ENCODE data around the gene SEPHS2.

The SEPHS2 gene

GRCh38 chr16:30407102-30407803 is 38.4 kb downstream of the SEPHS2 start, which contains the start of gene ZNF771 (continued):
- TF ChIP-seq ZNF366 (tag by site-specific recombination; conservative IDR thresholded peaks at IDR 0.05), result peak; percentile 88
- TF ChIP-seq MZF1 (tag by site-specific recombination; IDR thresholded peaks at IDR 0.05; ENCODE audit: borderline replicate concordance), result peak; percentile 14; the same call in 1 of the 2 replicates
- no peak for TF ChIP-seq TCF7L2 (IDR thresholded peaks at IDR 0.05; ENCODE audit: borderline replicate concordance, low read depth, low read length)
- TF ChIP-seq ZFP37 (tag by site-specific recombination; IDR thresholded peaks at IDR 0.05), result no peak
- no peak for TF ChIP-seq ZSCAN16 (tag by site-specific recombination; IDR thresholded peaks at IDR 0.05)
- peak; percentile 35; the same call in 1 of the 2 replicates for TF ChIP-seq BCL11B (tag by site-specific recombination; IDR thresholded peaks at IDR 0.05; ENCODE audit: low read depth)
- no peak for TF ChIP-seq ZNF148 (tag by site-specific recombination; IDR thresholded peaks at IDR 0.05; ENCODE audit: borderline replicate concordance)
- TF ChIP-seq YY2 (tag by site-specific recombination; IDR thresholded peaks at IDR 0.05), result 0 out of 2 replicates have a peak, but pooled peaks have one; percentile 61
- TF ChIP-seq ZNF626 (tag by site-specific recombination; IDR thresholded peaks at IDR 0.05), result no peak
- no peak for TF ChIP-seq PRDM2 (tag by site-specific recombination; IDR thresholded peaks at IDR 0.05; ENCODE audit: borderline replicate concordance)
- no peak for TF ChIP-seq AEBP2 (tag by site-specific recombination; IDR thresholded peaks at IDR 0.05; ENCODE audit: borderline replicate concordance)
- no peak for TF ChIP-seq RBAK (tag by site-specific recombination; IDR thresholded peaks at IDR 0.05)
- TF ChIP-seq ZNF658 (tag by site-specific recombination; IDR thresholded peaks at IDR 0.05), result no peak
- peak; percentile 97 for TF ChIP-seq SCRT1 (tag by site-specific recombination; IDR thresholded peaks at IDR 0.05; ENCODE audit: borderline replicate concordance)
- peak; percentile 50 for TF ChIP-seq ZNF629 (tag by site-specific recombination; IDR thresholded peaks at IDR 0.05)
- peak; percentile 54; the same call in 1 of the 2 replicates for TF ChIP-seq ZBTB44 (tag by site-specific recombination; IDR thresholded peaks at IDR 0.05)
- TF ChIP-seq ZSCAN23 (tag by site-specific recombination; IDR thresholded peaks at IDR 0.05), result peak; percentile 15; the same call in 1 of the 2 replicates
- TF ChIP-seq WT1 (tag by site-specific recombination; IDR thresholded peaks at IDR 0.05), result peak; percentile 68; the same call in 1 of the 2 replicates
- no peak for TF ChIP-seq ZBTB7A (tag by site-specific recombination; IDR thresholded peaks at IDR 0.05; ENCODE audit: low read depth)
- peak; percentile 92 for TF ChIP-seq ZNF398 (tag by site-specific recombination; IDR thresholded peaks at IDR 0.05)
- peak; percentile 99 for TF ChIP-seq SP3 (tag by site-specific recombination; IDR thresholded peaks at IDR 0.05)
- TF ChIP-seq SALL2 (tag by site-specific recombination; IDR thresholded peaks at IDR 0.05; ENCODE audit: borderline replicate concordance), result no peak
- TF ChIP-seq ZNF394 (tag by site-specific recombination; IDR thresholded peaks at IDR 0.05; ENCODE audit: borderline replicate concordance), result peak; percentile 30; the same call in 1 of the 2 replicates
- TF ChIP-seq REPIN1 (tag by site-specific recombination; IDR thresholded peaks at IDR 0.05; ENCODE audit: low read depth), result 0 out of 2 replicates have a peak, but pooled peaks have one; percentile 13
- no peak for TF ChIP-seq ZNF155 (tag by site-specific recombination; IDR thresholded peaks at IDR 0.05)
- TF ChIP-seq ZNF677 (tag by site-specific recombination; IDR thresholded peaks at IDR 0.05), result no peak

Data from HEK293 (cell line).